GM21367 (cell line): Measurements from ENCODE around the gene PHKG2.
A peak's percentile ranks its signal among the peaks of the same experiment; 100 is the strongest.

Source experiments
- ATAC-seq: cut with Tn5 transposase; IDR thresholded peaks from one replicate; pipeline ENCODE4 v1.9.1; 2021; ENCODE audit not compliant: unreplicated experiment

PHKG2 gene

DNA sequence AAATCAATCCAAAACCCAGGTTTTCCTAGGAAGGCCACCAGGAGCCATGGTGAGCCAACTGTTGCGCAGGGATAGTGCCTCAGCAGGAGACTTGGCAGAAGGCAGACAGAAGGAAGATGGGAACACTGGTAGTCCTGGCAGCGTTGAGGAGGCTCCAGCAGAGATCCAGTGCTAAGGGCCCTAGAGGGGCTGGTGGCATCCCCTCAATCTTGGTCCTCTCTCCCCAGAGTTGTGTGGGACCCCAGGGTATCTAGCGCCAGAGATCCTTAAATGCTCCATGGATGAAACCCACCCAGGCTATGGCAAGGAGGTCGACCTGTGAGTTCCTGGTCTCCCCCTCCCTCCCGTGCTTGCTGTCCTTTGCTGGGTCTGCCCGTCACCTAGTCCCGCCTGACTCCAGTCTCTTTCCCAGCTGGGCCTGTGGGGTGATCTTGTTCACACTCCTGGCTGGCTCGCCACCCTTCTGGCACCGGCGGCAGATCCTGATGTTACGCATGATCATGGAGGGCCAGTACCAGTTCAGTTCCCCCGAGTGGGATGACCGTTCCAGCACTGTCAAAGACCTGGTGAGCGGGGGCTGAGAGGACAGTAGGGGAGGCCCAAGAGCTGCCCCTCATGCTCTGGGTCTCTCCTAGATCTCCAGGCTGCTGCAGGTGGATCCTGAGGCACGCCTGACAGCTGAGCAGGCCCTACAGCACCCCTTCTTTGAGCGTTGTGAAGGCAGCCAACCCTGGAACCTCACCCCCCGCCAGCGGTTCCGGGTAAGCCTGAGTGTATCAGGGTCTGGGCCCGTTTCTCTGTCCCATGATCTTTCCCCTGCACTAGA, 7.9 kb downstream of the PHKG2 start:
- ATAC-seq, result no peak

GRCh38 chr16:30756781-30757100, 8.5 kb downstream of the PHKG2 start:
- no peak for ATAC-seq

- ATAC-seq, result no peak
Observed at GRCh38 chr16:30757316-30757715, 9.1 kb downstream of the PHKG2 start.

DNA sequence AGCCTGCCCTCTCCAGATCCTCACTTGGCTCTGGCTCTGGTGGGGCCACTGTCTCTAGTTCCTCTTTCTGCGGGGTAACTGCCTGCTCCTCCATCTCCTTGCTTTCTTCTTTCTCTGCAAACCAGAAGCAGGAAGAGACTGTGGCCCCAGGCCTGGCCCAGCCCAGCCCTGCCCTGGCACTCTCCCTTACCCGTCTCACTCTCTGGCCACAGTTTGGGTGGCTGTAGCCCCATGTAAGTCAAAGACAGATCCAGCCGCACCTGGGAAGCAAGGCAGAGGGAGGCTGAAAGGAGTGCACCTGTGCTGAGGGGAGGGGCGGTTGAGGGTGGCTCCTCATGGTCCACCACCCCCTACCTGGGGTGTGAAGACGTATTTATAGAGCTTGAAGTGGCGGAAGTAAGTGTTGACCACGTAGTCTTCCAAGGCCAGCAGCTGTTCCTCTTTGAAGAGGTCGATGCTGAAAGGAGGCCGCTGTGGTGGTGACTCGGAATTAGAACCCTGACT, 10.8 kb downstream of the PHKG2 start:
- ATAC-seq, result no peak

- no peak for ATAC-seq
Observed at GRCh38 chr16:30760001-30760559, 11.9 kb downstream of the PHKG2 start.

GRCh38 chr16:30760577-30761426, 12.6 kb downstream of the PHKG2 start:
- ATAC-seq, result no peak

DNA sequence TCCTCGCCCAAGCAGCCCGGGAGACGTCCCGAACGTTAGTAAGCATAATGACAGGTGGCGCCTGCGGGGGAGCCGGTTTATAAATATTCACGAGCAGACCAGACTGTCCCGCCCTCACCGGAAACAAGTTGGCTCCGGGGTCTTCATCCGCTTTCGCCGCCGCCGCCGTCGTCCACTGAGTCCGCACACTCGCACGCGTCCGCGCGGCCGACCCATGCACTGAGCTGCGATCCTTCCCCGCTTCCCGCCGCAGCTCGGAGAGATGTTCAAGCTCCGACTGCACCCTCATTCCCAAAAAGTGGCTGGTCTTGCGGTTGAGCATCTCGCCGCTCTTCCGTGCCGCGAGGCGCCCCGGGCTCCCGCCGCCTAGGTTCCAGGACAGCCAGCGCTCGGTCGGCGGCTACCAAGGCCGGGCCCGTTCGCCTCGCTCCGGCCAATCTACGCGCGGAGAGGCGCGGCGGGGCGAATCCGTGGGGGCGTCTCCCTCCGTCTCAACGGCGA, 13.3 kb downstream of the PHKG2 start:
- no peak for ATAC-seq

DNA sequence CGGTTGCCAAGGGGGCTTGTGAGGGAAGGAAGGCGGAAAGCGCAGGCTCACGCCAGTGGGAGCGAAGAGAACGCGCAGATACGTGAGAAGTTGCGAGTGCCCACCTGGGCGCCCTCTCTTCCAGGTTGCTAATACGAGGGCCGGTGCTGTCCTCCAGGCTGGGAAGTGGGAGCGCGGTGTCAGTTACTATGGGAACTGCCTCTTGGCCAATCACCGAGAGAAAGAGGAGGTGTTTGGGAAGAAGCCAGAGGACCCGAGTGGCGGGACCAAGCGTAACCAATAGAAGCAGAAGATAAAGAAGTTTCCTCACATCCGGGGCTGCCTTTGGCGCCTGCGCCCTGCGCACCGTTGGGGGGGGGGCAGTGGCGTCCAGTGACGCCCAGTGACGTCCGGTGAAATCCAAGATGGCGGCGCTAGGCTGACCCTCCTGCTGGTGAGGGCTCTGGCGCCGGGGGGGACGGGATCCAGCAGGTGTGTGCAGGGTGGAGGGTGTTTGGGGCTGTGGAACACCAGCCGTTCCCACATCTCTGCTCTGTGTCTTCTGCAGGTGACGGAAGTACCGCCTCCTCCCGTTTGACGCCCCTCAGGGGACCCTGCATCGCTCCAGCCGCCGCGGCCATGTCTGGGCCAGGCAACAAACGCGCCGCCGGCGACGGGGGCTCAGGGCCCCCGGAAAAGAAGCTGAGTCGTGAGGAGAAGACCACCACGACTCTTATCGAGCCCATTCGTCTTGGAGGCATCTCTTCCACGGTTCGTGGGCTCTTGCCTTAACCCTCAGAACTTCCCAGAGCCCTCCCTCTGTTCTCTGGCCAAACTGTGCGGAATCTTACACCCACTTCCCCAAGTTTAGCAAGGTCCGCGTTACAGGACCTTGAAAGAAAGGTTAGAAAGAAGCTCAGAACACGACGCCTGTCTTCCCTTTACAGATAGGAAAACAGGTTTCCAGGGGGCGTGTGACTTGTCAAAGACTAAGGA, 14.0 kb downstream of the PHKG2 start, which contains the start of the genes CFAP119 and RNF40:
TSS of gene CFAP119 (minus strand) at position 135 of the 975 bp plus-strand sequence. CDS start 314 bp downstream, outside the sequence.
TSS of gene RNF40 (plus strand) at position 395 of the 975 bp plus-strand sequence. CDS start at position 619, 224 bp downstream.
- ATAC-seq, result peak; percentile 75

DNA sequence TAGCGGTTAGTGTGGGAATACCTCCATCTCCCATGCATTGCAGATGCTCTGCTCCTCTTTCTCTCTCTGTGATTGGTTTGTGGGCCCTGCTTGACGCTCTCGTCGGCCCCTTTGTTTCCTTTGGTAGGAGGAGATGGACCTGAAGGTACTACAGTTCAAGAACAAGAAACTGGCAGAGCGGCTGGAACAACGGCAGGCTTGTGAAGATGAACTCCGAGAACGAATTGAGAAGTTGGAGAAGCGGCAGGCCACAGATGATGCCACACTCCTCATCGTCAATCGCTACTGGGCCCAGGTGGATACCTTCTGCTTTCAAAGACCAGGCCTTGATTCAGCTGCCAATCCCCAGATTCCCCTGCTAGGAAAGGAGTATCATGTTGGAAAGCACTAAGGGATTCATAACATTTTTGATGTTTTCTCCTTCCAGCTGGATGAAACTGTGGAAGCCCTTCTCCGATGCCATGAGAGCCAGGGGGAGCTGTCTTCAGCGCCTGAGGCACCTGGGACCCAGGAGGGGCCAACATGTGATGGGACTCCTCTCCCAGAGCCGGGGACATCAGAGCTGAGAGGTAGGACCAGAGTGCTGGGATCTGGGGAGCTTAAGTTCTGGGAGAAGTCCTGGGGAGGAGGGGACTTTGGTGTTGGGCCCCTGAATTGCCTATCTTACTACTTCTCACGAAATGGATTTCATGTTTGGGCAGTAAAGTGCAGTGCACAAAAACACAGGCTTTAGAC, 14.9 kb downstream of the PHKG2 start:
- no peak for ATAC-seq

- no peak for ATAC-seq
Observed at GRCh38 chr16:30764086-30764485, 15.9 kb downstream of the PHKG2 start.

GRCh38 chr16:30764816-30765465, 16.7 kb downstream of the PHKG2 start:
- ATAC-seq, result no peak

DNA sequence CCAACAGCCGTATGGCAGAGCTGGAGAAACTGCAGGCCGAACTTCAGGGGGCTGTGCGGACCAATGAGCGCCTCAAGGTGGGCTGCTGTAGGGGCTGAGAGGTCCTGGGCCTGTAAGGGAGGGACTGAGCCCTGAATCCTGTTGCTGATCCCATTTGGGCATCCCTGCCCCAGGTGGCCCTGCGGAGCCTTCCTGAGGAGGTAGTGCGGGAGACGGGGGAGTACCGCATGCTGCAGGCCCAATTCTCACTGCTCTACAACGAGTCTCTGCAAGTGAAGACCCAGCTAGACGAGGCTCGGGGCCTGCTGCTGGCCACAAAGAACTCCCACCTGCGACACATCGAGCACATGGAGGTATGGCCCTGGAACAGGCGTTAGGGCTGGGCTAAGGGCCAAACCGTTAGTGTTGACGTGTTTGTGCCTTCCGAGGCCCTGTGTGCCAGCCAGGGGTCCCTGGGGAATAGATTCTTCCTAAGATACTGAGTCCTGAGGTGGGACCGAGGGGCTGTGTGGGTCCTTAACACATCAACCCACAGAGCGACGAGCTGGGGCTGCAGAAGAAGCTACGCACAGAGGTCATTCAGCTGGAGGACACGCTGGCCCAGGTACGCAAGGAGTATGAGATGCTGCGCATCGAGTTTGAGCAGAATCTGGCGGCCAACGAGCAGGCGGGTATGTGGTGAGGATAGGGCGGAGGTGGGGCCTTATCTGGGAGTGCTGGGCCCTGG, 18.1 kb downstream of the PHKG2 start:
- ATAC-seq, result no peak

- no peak for ATAC-seq
Observed at GRCh38 chr16:30766933-30767284, 18.7 kb downstream of the PHKG2 start.

DNA sequence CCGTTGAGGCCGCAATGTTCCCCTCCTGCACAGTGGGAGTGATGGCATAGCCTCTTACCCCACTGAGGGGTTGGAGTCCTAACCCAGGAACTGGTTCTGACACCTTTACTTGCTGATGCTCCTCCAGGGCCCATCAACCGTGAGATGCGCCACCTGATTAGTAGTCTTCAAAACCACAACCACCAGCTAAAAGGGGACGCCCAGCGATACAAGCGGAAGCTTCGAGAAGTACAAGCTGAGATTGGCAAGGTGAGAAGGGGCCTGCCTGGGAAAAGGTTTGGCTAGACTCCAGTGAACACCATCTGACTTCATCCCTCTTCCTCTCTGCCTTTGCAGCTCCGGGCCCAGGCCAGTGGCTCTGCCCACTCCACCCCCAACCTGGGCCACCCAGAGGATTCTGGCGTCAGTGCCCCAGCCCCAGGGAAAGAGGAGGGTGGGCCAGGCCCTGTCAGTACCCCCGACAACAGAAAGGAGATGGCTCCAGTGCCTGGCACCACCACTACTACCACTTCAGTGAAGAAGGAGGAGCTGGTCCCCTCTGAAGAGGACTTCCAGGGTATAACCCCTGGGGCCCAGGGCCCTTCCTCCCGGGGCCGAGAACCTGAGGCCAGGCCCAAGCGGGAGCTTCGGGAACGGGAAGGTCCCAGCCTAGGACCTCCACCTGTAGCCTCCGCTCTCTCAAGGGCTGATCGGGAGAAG, 19.7 kb downstream of the PHKG2 start:
- no peak for ATAC-seq

DNA sequence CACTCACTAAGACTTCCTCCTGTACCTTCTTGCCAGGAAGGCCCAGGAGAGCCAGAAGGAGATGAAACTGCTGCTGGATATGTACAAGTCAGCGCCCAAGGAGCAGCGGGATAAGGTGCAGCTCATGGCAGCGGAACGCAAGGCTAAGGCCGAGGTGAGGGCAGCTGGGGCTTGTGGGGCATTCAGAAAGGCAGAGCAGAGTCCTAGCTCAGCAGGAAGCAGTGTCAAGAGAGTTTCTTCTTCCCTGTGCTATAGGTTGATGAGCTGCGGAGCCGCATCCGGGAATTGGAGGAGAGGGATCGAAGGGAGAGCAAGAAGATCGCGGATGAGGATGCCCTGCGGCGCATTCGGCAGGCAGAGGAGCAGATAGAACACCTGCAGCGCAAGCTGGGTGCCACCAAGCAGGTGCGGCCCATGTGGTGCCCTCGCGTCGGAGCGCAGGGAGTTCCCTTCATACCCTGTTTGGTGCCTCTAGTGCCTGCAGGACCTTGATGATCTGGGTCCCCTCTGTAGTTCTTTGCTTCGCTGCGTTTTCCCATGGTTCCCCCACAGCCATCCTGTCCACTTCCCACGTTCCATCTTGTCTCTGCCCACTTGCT, 20.5 kb downstream of the PHKG2 start:
- no peak for ATAC-seq

DNA sequence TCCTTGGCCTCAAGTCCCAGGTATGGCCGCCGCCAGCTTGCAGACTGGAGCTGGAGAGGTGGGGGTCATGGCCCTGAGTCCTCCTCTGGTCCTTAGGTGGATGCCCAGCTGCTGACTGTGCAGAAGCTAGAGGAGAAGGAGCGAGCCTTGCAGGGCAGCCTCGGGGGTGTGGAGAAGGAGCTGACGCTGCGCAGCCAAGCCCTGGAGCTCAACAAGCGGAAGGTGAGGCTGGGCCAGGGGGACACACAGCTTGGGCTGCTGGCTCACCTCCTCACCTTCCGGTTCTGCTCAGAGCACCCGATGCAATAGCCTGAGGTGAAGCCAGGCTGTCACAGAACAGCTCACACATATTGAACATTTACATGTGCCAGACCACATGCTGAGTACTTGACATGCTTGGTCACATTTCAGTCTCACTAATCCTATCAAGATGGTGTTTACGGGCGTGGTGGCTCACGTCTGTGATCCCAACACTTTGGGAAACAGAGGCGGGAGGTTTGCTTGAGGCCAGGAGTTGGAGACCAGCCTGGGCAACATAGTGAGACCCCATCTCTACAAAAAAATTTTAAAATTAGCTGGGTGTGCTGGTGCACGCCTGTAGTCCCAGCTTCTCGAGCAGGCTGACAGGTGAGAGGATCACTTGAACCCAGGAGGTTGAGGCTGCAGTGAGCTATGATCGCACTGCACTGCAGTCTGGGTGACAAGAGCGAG, 21.3 kb downstream of the PHKG2 start:
- no peak for ATAC-seq

GRCh38 chr16:30771726-30772125, 23.5 kb downstream of the PHKG2 start:
- ATAC-seq, result no peak
